Thyroid gland (tissue), 4 donors: ENCODE results near the gene CCDC85A.

ENCODE experiments used
- POLR2A ChIP-seq, 2 donors: fragments of 450-650 bp; IDR thresholded peaks; one replicate each; pipeline ENCODE4 v1.6.1; 2017; ENCODE audit warnings: antibody characterized with exemption in 2 of 2, mild to moderate bottlenecking in 2 of 2, moderate library complexity in 1 of 2
- TF ChIP-seq, protein P1 (sequence below), 6 experiments: fragments of 200-600 bp in 3 of 6; fragments of 450-650 bp in 3 of 6; sonication (generic) in 3 of 6; IDR thresholded peaks; one replicate each; pipeline ENCODE4 v1.5.1; 2016 to 2019; ENCODE audit warnings: antibody characterized with exemption in 6 of 6, mild to moderate bottlenecking in 2 of 6, inconsistent platforms in 1 of 6, moderate library complexity in 1 of 6

DNA sequence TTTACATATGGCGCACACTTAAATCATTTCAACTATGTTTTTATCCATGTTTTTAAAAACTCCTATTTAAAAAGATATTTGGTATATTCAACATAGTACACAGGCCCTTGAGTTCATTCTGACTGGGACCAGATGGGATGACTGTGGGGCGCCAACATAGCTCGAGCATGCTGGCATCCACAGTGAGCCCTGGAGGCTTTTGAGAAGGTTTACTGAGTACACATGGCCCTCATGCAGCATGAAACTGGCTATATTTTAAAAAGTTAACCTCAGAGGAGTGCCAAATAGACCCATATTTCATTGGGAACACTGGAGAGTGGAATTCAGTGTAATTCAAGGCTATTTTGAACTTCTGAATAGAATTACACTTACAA is 83.6 kb downstream of the CCDC85A start:
- TF ChIP-seq, protein P1, sequence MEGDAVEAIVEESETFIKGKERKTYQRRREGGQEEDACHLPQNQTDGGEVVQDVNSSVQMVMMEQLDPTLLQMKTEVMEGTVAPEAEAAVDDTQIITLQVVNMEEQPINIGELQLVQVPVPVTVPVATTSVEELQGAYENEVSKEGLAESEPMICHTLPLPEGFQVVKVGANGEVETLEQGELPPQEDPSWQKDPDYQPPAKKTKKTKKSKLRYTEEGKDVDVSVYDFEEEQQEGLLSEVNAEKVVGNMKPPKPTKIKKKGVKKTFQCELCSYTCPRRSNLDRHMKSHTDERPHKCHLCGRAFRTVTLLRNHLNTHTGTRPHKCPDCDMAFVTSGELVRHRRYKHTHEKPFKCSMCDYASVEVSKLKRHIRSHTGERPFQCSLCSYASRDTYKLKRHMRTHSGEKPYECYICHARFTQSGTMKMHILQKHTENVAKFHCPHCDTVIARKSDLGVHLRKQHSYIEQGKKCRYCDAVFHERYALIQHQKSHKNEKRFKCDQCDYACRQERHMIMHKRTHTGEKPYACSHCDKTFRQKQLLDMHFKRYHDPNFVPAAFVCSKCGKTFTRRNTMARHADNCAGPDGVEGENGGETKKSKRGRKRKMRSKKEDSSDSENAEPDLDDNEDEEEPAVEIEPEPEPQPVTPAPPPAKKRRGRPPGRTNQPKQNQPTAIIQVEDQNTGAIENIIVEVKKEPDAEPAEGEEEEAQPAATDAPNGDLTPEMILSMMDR (IDR thresholded peaks at IDR 0.05) = no peak
- no peak for TF ChIP-seq POLR2A (IDR thresholded peaks at IDR 0.05)
